ENCODE results near the gene PRSS23.
"Not testable (repeated sequence)": the region's sequence is repeated elsewhere in the genome, so short reads cannot be mapped to it uniquely, and the experiment has no call there.

PRSS23 gene

DNA sequence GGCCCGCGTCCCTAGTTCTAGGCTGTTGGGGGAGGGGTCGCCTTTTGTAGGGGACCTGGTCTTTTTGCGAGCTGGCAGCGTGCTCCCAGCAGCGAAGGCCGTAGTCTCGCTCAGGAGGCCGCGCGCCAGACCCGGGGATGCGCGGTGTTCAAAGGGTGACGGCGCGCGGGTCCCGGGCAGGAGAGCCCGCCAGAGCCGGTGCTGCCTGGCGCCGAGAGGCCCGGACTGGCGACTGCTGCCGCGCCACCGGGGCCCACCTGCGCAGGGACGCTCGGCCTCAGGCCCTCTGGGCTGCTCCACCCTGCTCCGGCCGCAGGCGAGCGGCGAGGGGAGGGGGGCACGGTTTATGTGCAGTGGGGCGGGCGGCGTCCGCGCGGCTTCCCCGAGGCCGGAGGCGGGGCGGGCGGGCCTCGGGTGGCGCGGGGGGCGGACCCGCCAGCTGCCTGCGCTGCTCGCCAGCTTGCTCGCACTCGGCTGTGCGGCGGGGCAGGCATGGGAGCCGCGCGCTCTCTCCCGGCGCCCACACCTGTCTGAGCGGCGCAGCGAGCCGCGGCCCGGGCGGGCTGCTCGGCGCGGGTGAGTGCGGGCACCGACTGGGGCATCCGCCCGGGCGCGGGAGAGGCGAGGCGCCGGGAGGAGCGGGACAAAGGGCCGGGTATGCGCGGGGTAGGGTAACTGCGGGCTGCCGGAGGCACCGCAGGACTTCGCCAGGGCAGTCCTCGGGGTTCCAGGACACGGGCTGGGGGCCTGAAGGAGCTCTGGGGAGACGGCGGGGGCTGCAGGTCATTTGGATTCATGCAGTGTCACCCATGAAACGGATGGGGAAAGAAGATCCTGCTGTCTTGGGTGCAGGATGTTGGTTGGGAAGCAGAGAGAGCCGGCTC is at the start of gene PRSS23:
TSS of gene PRSS23 (plus strand) at position 467 of the 884 bp plus-strand sequence. CDS start 7,102 bp downstream, outside the sequence.
- no peak for DNase-seq

DNA sequence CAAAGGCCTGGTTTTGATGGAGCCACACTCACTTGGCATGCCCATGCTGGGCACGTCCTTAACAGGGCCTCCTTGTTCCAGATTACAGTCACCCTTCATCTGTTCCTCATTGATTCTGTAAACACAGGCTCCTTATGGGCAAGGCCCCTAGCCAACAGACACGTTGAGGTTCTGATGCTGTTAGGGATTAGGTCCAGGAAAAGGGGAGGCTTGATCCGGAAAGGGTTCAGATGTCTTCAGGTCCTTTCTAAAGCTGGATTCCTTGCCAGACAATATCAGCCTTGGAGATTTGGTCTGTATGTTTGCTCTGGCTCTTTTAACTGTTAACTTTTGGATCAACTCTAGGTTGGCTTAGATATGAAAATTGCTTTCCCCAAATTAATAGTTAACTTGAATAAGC is 46.9 kb upstream of the PRSS23 start:
- no peak for DNase-seq

DNA sequence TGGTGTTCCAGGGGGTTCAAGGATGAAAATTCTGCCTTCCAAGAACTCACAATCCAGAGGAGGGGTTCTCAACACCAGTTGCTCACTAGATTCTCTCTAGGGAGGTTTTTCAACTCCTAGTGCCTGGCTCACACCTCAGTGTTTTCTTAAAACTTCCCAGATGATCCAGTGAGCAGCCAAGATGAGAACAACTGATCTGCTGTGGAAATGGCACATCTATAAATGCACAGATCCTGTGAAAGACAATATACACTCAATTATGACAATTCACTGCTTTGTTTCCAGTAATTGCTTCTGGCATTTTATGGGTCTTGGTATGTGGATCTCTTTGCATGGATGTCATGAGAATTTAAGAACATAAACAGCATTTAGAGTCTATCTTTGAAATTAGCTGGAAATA is 45.2 kb upstream of the PRSS23 start:
- no peak for DNase-seq

GRCh38 chr11:86758171-86758570 is 42.2 kb upstream of the PRSS23 start:
- DNase-seq, result no peak

GRCh38 chr11:86760577-86760976 is 39.8 kb upstream of the PRSS23 start:
- DNase-seq, result no peak

GRCh38 chr11:86761978-86762377 is 38.4 kb upstream of the PRSS23 start:
- DNase-seq, result no peak

- no peak for DNase-seq
These were observed 35.1 kb upstream of the PRSS23 start for GRCh38 chr11:86765203-86765602.

- DNase-seq, result no peak
These were observed 34.5 kb upstream of the PRSS23 start for GRCh38 chr11:86765878-86766277.

DNA sequence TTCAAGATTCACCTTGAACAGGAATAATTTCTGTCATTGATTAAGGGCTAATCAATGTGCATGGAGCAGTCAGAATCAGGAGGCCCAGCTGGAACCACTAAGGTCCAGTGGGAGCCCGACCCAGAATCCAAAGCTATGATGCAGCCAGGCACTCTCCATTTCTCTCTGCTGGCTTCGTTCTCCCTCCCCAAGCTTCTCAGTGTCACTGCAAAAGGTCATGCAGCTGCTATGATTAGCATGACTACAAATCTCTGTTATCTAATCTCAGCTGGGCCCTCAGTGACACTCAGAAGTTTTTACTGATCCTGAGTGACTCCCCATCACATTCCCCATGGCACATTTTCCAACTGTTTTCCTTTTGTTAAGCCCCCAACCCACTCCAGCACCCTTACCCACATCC is 31.1 kb upstream of the PRSS23 start:
- DNase-seq, result no peak

DNA sequence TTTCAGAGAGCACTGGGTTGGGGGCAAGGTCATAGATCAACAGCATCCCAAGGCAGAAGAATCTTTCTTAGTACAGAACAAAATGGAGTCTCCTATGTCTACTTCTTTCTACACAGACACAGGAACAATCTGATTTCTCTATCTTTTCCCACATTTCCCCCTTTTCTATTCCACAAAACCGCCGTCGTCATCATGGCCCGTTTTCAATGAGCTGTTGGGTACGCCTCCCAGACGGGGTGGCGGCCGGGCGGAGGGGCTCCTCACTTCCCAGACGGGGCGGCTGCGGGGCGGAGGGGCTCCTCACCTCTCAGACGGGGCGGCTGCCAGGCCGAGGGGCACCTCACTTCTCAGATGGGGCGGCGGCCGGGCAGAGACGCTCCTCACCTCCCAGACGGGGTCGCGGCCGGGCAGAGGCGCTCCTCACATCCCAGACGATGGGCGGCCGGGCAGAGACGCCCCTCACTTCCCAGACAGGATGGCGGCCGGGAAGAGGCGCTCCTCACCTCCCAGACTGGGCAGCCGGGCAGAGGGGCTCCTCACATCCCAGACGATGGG is 29.8 kb upstream of the PRSS23 start:
- DNase-seq, result not testable (repeated sequence)

GRCh38 chr11:86772999-86773398 is 27.3 kb upstream of the PRSS23 start:
- no peak for DNase-seq

- DNase-seq, result no peak
These were observed 26.7 kb upstream of the PRSS23 start for GRCh38 chr11:86773513-86774252.

DNA sequence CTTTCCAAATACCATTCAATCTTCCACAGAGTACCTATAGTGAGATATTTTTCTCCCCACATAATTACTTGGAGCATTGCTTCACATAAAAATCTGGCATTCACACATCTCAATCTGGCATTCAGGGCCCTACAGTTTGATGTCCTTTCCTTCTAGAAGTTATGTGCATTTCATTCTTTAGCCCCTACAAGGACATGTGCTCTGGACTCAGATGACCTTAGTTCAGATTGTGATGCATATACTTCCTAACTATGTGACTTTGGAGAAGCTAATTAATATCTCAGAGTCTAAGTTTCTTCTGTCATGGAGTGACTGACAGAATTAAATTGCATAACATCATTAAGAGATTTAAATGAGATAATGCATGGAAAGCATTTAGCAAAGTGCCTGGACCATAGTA is 25.9 kb upstream of the PRSS23 start:
- DNase-seq, result no peak

DNA sequence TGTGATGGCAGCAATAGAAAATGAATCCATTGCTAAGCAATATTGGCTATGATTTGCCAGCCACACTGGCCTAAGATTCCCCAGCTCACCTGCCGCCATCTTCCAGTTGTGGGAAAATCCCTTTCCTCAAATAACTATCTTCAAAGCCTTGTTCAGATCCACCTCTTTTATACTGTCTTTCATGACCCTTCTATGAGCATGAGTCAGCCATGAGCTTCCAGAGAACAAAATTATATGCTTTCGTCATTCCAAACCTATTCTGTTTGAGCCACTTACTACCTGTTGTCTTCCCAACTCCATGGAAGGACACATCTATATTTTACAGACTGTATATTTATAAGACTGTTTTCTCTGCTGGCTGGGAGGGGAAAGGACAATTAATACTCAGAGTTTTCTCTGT is 25.0 kb upstream of the PRSS23 start:
- no peak for DNase-seq

DNA sequence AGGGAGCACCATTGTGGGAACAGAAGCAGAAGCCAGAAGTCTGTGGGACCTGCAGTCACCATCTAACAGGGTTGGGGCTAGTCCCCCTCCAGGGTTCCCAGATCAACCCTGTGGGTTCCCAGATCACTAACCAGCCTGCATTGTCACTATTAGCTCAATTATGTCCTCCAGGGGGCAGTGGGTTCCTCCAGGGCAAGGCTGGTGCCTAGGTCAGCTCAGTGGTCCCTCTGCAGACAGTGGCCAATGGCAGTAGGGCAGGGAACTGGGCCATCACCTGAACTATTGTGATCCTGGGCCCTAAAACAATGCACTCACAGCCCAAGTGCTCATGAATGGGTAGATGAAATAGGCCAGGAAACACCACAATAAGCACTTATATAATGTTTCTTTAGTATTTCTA is 18.8 kb upstream of the PRSS23 start:
- DNase-seq, result no peak

GRCh38 chr11:86782742-86783141 is 17.6 kb upstream of the PRSS23 start:
- no peak for DNase-seq

DNA sequence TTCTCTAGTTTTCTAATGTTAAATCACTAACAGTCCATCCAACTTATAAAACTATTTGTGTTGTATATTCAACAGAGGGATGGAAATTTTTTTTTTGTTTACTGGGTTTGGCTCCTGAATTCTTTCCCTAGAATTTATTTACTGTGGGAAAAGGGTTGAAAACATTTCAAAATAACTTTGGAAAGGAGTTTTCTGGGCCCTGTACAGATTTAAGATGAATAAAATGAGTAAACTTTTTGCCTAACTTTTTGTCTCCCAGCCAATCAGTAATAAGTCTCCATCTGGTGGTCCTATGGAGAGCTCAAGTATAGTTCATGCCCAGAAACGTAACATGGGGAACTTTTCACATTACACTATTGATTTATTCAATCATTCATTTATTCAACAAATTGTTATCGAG is 16.7 kb upstream of the PRSS23 start:
- no peak for DNase-seq

GRCh38 chr11:86784241-86784681 is 16.1 kb upstream of the PRSS23 start:
- no peak for DNase-seq

- no peak for DNase-seq
These were observed 14.8 kb upstream of the PRSS23 start for GRCh38 chr11:86785576-86785975.

- no peak for DNase-seq
These were observed 13.3 kb upstream of the PRSS23 start for GRCh38 chr11:86787018-86787536.

- DNase-seq, result no peak
These were observed 12.7 kb upstream of the PRSS23 start for GRCh38 chr11:86787656-86788055.

DNA sequence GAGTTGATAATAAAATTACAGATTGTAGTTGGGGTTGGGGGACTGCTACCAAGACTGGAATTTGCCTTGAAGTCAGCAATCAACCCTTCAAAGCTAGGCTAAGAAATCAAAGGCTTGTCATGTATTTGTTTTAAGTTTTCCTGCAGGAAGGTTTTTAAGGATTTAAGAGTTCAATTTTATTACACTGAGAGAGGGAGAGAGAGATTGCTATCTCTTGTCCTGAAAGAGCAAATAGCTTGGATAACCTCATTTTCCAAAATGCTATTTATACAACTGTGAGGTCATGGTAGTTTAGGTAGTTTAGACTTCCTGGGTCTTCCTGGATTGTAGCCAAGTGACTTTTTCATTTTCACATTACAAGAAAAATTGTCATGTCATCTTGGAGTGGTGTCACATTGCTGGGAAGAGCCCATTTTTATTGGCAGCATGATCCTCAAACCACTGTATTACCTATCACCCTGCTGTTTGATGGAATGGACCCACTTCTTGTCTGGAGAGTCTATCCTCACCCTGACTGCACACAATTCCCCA is 10.1 kb upstream of the PRSS23 start:
- DNase-seq, result no peak
